Fibroblast of mammary gland (primary cell): ENCODE data around the gene COMMD9.

Experiments
- DNase-seq: peaks from one replicate; pipeline ENCODE4 v3.0.0-alpha.2; 2010; ENCODE audit warnings: low read depth
- H3K4me3 ChIP-seq: 2 replicates; pipeline ENCODE4 v1.5.1; 2011; ENCODE audit warnings: low read depth, mild to moderate bottlenecking, low read length, moderate library complexity; ENCODE audit not compliant: control insufficient read depth
- CTCF ChIP-seq: conservative IDR thresholded peaks from 2 replicates; pipeline ENCODE4 v1.5.1; 2011; ENCODE audit warnings: low read depth, low read length, inconsistent platforms; ENCODE audit not compliant: control insufficient read depth, insufficient read depth

Gene COMMD9

GRCh38 chr11:36278531-36279282 is 10.5 kb downstream of the COMMD9 start:
- H3K4me3 ChIP-seq, result no peak overlapping the region
- TF ChIP-seq CTCF, result no peak
- DNase-seq, result no peak

GRCh38 chr11:36274414-36274813 is 14.8 kb downstream of the COMMD9 start:
- H3K4me3 ChIP-seq, result no peak overlapping the region
- no peak for TF ChIP-seq CTCF
- DNase-seq, result no peak

DNA sequence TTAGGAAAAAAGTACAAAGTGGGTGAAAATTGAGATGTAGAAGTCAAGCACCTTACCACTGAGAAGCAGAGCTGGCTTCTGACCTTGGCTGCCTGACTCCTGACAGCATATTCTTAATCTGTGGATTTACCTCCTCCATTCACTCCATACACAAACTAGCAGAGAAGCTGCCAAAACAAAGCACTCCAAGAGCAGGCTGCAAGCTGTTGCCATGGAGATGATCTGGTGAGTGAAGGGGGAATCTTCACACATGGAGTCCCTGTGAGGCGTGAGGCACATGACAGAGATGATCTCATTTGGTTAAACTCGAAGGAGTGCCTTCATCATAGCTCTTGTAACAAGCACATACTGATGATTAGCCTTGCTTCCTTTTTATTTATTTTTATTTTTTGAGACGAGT is 16.1 kb downstream of the COMMD9 start:
- TF ChIP-seq CTCF, result no peak
- DNase-seq, result peak; percentile 15

GRCh38 chr11:36271794-36272407 is 17.3 kb downstream of the COMMD9 start:
- DNase-seq, result no peak
- TF ChIP-seq CTCF, result no peak

More for the DNA sequence above, 16.1 kb downstream of the COMMD9 start:
- no peak overlapping the region for H3K4me3 ChIP-seq

GRCh38 chr11:36270701-36271100 is 18.5 kb downstream of the COMMD9 start:
- no peak for DNase-seq
- TF ChIP-seq CTCF, result no peak

More at GRCh38 chr11:36271794-36272407, 17.3 kb downstream of the COMMD9 start:
- H3K4me3 ChIP-seq, result no peak overlapping the region

GRCh38 chr11:36268337-36268985 is 20.8 kb downstream of the COMMD9 start:
- no peak for TF ChIP-seq CTCF
- no peak for DNase-seq

More at GRCh38 chr11:36270701-36271100, 18.5 kb downstream of the COMMD9 start:
- no peak overlapping the region for H3K4me3 ChIP-seq

More at GRCh38 chr11:36268337-36268985, 20.8 kb downstream of the COMMD9 start:
- no peak overlapping the region for H3K4me3 ChIP-seq
